Activated CD4-positive, alpha-beta T cell treated with anti-CD3 and anti-CD28 coated beads for 36 hours (primary cell): ENCODE results near the gene ANAPC10. TPM values are rescaled to one million over a fixed set of nuclear protein-coding genes. Genes with fewer than 3 reads are reported as not detected.

Experiments
- ATAC-seq: fragments of 200-7000 bp; cut with Tn5 transposase; one replicate; pipeline ENCODE4 v1.10.0; 2021; ENCODE audit warnings: mild to moderate bottlenecking, moderate library complexity
- CTCF ChIA-PET: fragments of 350-600 bp; sonication (Branson Sonifier 250); formaldehyde crosslinking; loops from one replicate; lab custom pipeline; 2021; ENCODE audit warnings: antibody characterized with exemption; lab: Charles Lee
- POLR2A ChIA-PET: fragments of 350-600 bp; sonication (Branson Sonifier 250); formaldehyde crosslinking; loops from one replicate; lab custom pipeline; 2021; ENCODE audit warnings: antibody characterized with exemption, inconsistent platforms; lab: Charles Lee
- DNase-seq: peaks from one replicate; pipeline ENCODE4 v3.0.0-alpha.2; 2020
- H3K27ac Mint-ChIP-seq: one replicate; pipeline ENCODE4 v1.8.0; 2021; ENCODE audit warnings: mixed read lengths
- H3K27me3 Mint-ChIP-seq: one replicate; pipeline ENCODE4 v1.8.0; 2021; ENCODE audit warnings: mixed read lengths
- H3K36me3 Mint-ChIP-seq: one replicate; pipeline ENCODE4 v1.8.0; 2021; ENCODE audit warnings: low read depth, mixed read lengths
- H3K4me1 Mint-ChIP-seq: one replicate; pipeline ENCODE4 v1.8.0; 2021; ENCODE audit warnings: mixed read lengths
- H3K4me3 Mint-ChIP-seq: one replicate; pipeline ENCODE4 v1.8.0; 2021; ENCODE audit warnings: mild to moderate bottlenecking, moderate library complexity, mixed read lengths
- H3K9me3 Mint-ChIP-seq: one replicate; pipeline ENCODE4 v1.8.0; 2021; ENCODE audit warnings: low read depth, mixed read lengths
- intact Hi-C, 2 experiments: fragments of 100-400 bp; cut with DNase I in 1 of 2; cut with micrococcal nuclease in 1 of 2; formaldehyde crosslinking; loops; one replicate each; pipeline versions ENCODE4 v1.14.2 to v1.15.1; 2022 to 2024; cut with DNase I, micrococcal nuclease
- total RNA-seq, 2 experiments: library from RNA; stranded (reverse); gene quantifications; one replicate each; pipeline ENCODE4 v1.2.3, GENCODE V29; 2021

ANAPC10 gene
- total RNA-seq, 2 experiments from 2014 or later = 27.7 to 31.5 TPM

DNA sequence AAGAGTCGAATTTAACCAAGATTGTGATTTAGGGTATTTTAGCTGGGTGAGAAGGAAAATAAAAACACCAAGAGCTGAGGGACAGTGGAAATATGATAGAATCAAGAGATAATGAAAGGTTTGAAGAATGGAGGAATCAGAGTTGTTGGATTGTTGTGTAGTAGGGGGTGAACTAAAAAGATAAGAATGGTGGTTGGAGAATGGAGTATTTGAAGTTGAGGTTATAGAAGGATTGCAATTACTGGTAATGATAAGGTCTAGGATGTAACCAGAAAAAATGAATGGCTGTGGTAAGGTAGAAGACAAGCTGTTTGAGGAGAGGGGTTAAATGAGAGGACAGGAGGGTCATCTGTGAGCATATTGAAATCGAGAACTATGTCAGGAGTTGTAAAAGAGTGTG is 4.6 kb upstream of the ANAPC10 start:
- H3K36me3 Mint-ChIP-seq = peaks cover 35% of the 10 kb centered on the region
- CTCF ChIA-PET = interaction anchor here (1.2 kb wide), 1 partner anchor 9 kb away, joined by 4 read pairs; no protein-coding TSS in a partner anchor
- POLR2A ChIA-PET = no interaction called here

DNA sequence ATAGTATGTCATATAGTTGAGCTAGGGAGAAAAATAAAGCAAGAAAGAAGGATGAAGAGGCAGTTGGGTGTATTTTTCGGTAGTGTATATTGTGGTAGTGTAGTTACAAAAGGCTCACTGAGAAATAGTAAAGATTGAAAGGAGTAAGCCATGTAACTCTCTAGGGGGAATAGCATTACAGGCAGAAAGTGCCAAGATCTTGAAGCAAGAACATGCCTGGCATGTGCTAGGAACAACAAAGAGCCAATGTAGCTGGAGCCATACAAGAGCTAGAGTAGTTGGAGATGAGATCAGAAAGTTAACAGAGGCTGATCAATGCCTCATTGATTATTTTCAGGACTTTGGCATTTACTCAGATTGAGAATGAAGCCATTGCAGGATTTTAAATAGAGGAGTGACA is 3.1 kb upstream of the ANAPC10 start:
- CTCF ChIA-PET = interaction anchor here (1.0 to 1.1 kb wide), 2 partner anchors 12 to 76 kb away, joined by 3 to 7 read pairs; no protein-coding TSS in a partner anchor
- Mint-ChIP-seq H3K4me3 (no peak overlapping the region), H3K9me3 (no peaks in the 10 kb centered on the region), H3K27ac (no peak overlapping the region), H3K4me1 (peaks cover 22% of the 10 kb centered on the region), H3K36me3 (peaks cover 26% of the 10 kb centered on the region), H3K27me3 (no peaks in the 10 kb centered on the region)
- DNase-seq = no peak
- intact Hi-C loops = no loop called here
- POLR2A ChIA-PET = interaction anchor here (1.0 kb wide), 1 partner anchor 30 kb away, joined by 3 read pairs; no protein-coding TSS in a partner anchor
- no peak for ATAC-seq

More for the DNA sequence above, 4.6 kb upstream of the ANAPC10 start:
- ATAC-seq (no peak), DNase-seq (no peak)
- Mint-ChIP-seq H3K4me1 (peaks cover 17% of the 10 kb centered on the region), H3K27ac (no peak overlapping the region), H3K4me3 (no peak overlapping the region), H3K9me3 (no peaks in the 10 kb centered on the region), H3K27me3 (no peaks in the 10 kb centered on the region)
- intact Hi-C loops = loop anchor here in 1 of 2 experiments (1.0 kb wide), 1 partner anchor 22 kb away; no protein-coding TSS in a partner anchor

DNA sequence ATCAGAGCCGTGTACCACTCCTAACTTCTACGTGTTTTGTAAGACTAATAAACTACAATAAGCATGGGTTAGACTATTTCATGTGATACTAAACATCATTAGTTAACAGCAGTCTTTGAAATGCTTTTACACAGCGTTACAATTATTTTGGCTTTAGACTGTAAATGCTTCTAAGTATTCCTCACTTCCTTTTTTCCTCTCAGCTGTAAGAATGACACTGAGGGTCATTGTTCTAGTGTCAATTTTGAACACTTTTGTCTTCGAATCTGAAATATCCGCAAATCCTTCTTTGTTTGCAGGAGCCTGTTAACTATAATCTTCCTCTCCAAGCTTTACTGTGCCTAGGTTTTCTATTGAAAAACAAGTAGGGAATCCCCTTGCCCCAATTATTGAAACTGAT is 1.7 kb upstream of the ANAPC10 start:
- peaks cover 29% of the 10 kb centered on the region for H3K4me1 Mint-ChIP-seq
- ATAC-seq (no peak), DNase-seq (no peak)
- H3K27me3 Mint-ChIP-seq = no peaks in the 10 kb centered on the region
- H3K9me3 Mint-ChIP-seq = no peaks in the 10 kb centered on the region
- CTCF ChIA-PET = interaction anchor here (1.5 to 2.1 kb wide), 3 partner anchors 13 to 23 kb away, joined by 4 to 8 read pairs (median 6); no protein-coding TSS in a partner anchor
- H3K36me3 Mint-ChIP-seq = peaks cover 32% of the 10 kb centered on the region
- intact Hi-C loops = loop anchor here (2.0 to 10.0 kb wide), 4 partner anchors 31 to 1915 kb away; partner anchors contain the start of genes USP38 (in 2 of the 2) and SLC10A7 (in 1 of the 2)
- POLR2A ChIA-PET = interaction anchor here (1.1 kb wide), 1 partner anchor 33 kb away, joined by 3 read pairs; no protein-coding TSS in a partner anchor
- peak overlapping the region; percentile 97 for H3K4me3 Mint-ChIP-seq
- H3K27ac Mint-ChIP-seq = peak overlapping the region; percentile 99

GRCh38 chr4:145098675-145099037 is 660 bp upstream of the ANAPC10 start:
- Mint-ChIP-seq H3K4me1 (peaks cover 26% of the 10 kb centered on the region), H3K9me3 (no peaks in the 10 kb centered on the region), H3K27me3 (no peaks in the 10 kb centered on the region), H3K36me3 (peaks cover 38% of the 10 kb centered on the region), H3K4me3 (peak overlapping the region; percentile 97), H3K27ac (peak overlapping the region; percentile 99)
- ChIA-PET CTCF (interaction anchor here (0.7 to 2.1 kb wide), 8 partner anchors 14 to 1958 kb away, joined by 3 to 8 read pairs (median 4); no protein-coding TSS in a partner anchor), POLR2A (interaction anchor here (0.6 to 1.2 kb wide), 7 partner anchors 27 to 1291 kb away, joined by 3 to 5 read pairs (median 4); no protein-coding TSS in a partner anchor)
- peak; percentile 47 for ATAC-seq
- DNase-seq = peak; percentile 65
- intact Hi-C loops = loop anchor here (1.0 to 10.0 kb wide), 12 partner anchors 28 to 1914 kb away; partner anchors contain the start of genes OTUD4 (in 2 of the 2), USP38 (in 2 of the 2), MMAA (in 1 of the 2) and SLC10A7 (in 1 of the 2)

GRCh38 chr4:145097331-145097820 is 620 bp downstream of the ANAPC10 start:
- DNase-seq (no peak), ATAC-seq (peak; percentile 3)
- ChIA-PET CTCF (interaction anchor here (1.4 to 1.6 kb wide), 2 partner anchors 36 to 922 kb away, joined by 3 to 4 read pairs; no protein-coding TSS in a partner anchor), POLR2A (interaction anchor here (1.1 to 1.2 kb wide), 2 partner anchors 80 to 82 kb away, joined by 3 to 4 read pairs; no protein-coding TSS in a partner anchor)
- H3K9me3 Mint-ChIP-seq = no peaks in the 10 kb centered on the region
- no peaks in the 10 kb centered on the region for H3K27me3 Mint-ChIP-seq
- intact Hi-C loops = loop anchor here (5.0 to 10.0 kb wide), 2 partner anchors 1425 to 1913 kb away; partner anchors contain the start of genes USP38 (in 2 of the 2) and SLC10A7 (in 1 of the 2)
- H3K36me3 Mint-ChIP-seq = peaks cover 49% of the 10 kb centered on the region
- H3K27ac Mint-ChIP-seq = peak overlapping the region; percentile 99
- peak overlapping the region; percentile 97 for H3K4me3 Mint-ChIP-seq
- H3K4me1 Mint-ChIP-seq = peaks cover 22% of the 10 kb centered on the region

DNA sequence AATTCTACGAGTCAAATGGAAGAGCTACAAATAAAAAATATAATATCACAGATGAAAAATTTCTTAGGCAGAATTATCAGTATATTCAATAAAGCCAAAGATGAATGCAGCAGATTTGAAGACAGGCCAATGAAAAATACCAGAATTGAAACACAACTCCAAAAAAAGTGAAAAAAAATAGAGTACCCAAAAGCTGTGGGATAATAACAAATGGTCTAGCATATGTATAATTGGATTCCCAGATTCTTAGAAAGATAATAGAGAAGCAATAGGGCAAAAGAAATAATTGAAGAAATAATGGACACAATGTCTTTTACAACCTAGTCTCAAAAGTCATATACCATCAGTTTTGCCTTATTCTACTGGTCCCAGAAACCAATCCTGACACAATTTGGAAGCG is 4.4 kb downstream of the ANAPC10 start:
- DNase-seq = no peak
- H3K4me1 Mint-ChIP-seq = peaks cover 27% of the 10 kb centered on the region
- POLR2A ChIA-PET = no interaction called here
- no peak for ATAC-seq
- CTCF ChIA-PET = no interaction called here
- H3K27me3 Mint-ChIP-seq = no peaks in the 10 kb centered on the region
- H3K36me3 Mint-ChIP-seq = peaks cover 52% of the 10 kb centered on the region
- H3K4me3 Mint-ChIP-seq = no peak overlapping the region
- no peaks in the 10 kb centered on the region for H3K9me3 Mint-ChIP-seq
- intact Hi-C loops = loop anchor here (10.0 kb wide), 1 partner anchor 1909 kb away; the partner anchor contains the start of gene USP38 (in 2 of the 2)
- no peak overlapping the region for H3K27ac Mint-ChIP-seq

- Mint-ChIP-seq H3K36me3 (peaks cover 59% of the 10 kb centered on the region), H3K27ac (no peak overlapping the region), H3K4me1 (peaks cover 23% of the 10 kb centered on the region), H3K9me3 (no peaks in the 10 kb centered on the region), H3K4me3 (no peak overlapping the region), H3K27me3 (no peaks in the 10 kb centered on the region)
- ChIA-PET CTCF (interaction anchor here (0.5 kb wide), 1 partner anchor 9 kb away, joined by 3 read pairs; no protein-coding TSS in a partner anchor), POLR2A (no interaction called here)
- DNase-seq (no peak), ATAC-seq (no peak)
- intact Hi-C loops = loop anchor here (10.0 kb wide), 1 partner anchor 1906 kb away; the partner anchor contains the start of gene USP38 (in 2 of the 2)
Observed at GRCh38 chr4:145090380-145090779, 7.6 kb downstream of the ANAPC10 start.

DNA sequence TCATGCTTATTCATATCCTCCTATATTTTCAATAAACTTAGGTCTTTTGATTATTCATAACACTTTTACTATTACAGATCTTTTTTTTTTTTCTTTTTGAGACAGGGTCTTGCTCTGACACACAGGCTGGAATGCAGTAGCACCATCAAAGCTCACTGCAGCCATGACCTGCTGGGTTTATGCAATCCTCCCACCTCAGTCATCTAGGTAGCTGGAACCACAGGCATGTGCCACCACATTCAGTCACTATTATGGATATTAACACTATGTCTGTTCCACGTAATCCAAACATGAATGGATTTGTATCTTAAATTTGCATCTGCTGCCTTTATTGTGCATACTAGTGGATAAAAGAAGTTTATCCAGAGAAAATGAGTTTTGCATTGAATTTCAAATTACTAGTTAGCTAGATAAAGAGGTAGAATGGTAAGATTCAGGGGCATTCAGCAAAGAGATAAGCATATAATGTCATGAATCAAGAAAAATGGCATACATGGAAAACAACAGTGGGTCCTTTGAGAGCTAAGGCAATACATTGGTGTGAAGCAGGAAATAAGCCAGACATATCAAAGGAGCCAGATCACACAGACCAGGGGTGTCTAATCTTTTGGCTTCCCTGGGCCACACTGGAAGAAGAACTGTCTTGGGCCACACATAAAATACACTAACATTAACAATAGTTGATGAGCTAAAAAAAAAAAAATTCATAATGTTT is 13.9 kb downstream of the ANAPC10 start:
- ChIA-PET CTCF (interaction anchor here (1.0 to 1.5 kb wide), 2 partner anchors 8 to 94 kb away, joined by 3 to 4 read pairs; no protein-coding TSS in a partner anchor), POLR2A (no interaction called here)
- H3K4me3 Mint-ChIP-seq = no peak overlapping the region
- H3K4me1 Mint-ChIP-seq = peaks cover 11% of the 10 kb centered on the region
- DNase-seq = peak; percentile 20
- ATAC-seq = peak; percentile 60
- H3K27me3 Mint-ChIP-seq = no peaks in the 10 kb centered on the region
- H3K9me3 Mint-ChIP-seq = no peaks in the 10 kb centered on the region
- H3K36me3 Mint-ChIP-seq = peaks cover 32% of the 10 kb centered on the region
- H3K27ac Mint-ChIP-seq = no peak overlapping the region
- intact Hi-C loops = no loop called here

- Mint-ChIP-seq H3K9me3 (peaks cover 9% of the 10 kb centered on the region), H3K27ac (no peak overlapping the region), H3K4me1 (peaks cover 16% of the 10 kb centered on the region), H3K36me3 (peaks cover 42% of the 10 kb centered on the region), H3K27me3 (no peaks in the 10 kb centered on the region), H3K4me3 (no peak overlapping the region)
- ChIA-PET POLR2A (no interaction called here), CTCF (no interaction called here)
- DNase-seq (no peak), ATAC-seq (no peak)
- intact Hi-C loops = no loop called here
Observed at GRCh38 chr4:145081756-145082155, 16.2 kb downstream of the ANAPC10 start.

GRCh38 chr4:145076469-145076855 is 21.5 kb downstream of the ANAPC10 start:
- no peak for DNase-seq
- peaks cover 29% of the 10 kb centered on the region for H3K4me1 Mint-ChIP-seq
- intact Hi-C loops = no loop called here
- peaks cover 45% of the 10 kb centered on the region for H3K36me3 Mint-ChIP-seq
- ChIA-PET POLR2A (interaction anchor here (0.6 kb wide), 1 partner anchor 14 kb away, joined by 4 read pairs; no protein-coding TSS in a partner anchor), CTCF (interaction anchor here (0.6 to 1.4 kb wide), 3 partner anchors 8 to 874 kb away, joined by 3 to 5 read pairs (median 4); no protein-coding TSS in a partner anchor)
- H3K4me3 Mint-ChIP-seq = no peak overlapping the region
- peaks cover 9% of the 10 kb centered on the region for H3K9me3 Mint-ChIP-seq
- ATAC-seq = no peak
- peak overlapping the region; percentile 29 for H3K27ac Mint-ChIP-seq
- H3K27me3 Mint-ChIP-seq = no peaks in the 10 kb centered on the region
